ENCODE results near the gene IL1RN. TPM values are rescaled to one million over a fixed set of nuclear protein-coding genes. Genes with fewer than 3 reads are reported as not detected.
A peak's percentile ranks its signal among the peaks of the same experiment; 100 is the strongest.

The IL1RN gene
- total RNA-seq, 1 experiment from 2014 or later = 0.48 TPM

GRCh38 chr2:113127646-113128570, 510 bp downstream of the IL1RN start:
- no peak for DNase-seq (ENCODE audit: low read depth)

- DNase-seq (ENCODE audit: low read depth) = no peak
Measured at GRCh38 chr2:113129519-113130078, 2.2 kb downstream of the IL1RN start.

GRCh38 chr2:113131352-113132185, 4.2 kb downstream of the IL1RN start:
- no peak for DNase-seq (ENCODE audit: low read depth)

GRCh38 chr2:113132414-113133021, 5.1 kb downstream of the IL1RN start:
- DNase-seq (ENCODE audit: low read depth) = no peak

GRCh38 chr2:113133704-113134598, 6.6 kb downstream of the IL1RN start:
- no peak for DNase-seq (ENCODE audit: low read depth)

GRCh38 chr2:113134717-113135116, 7.3 kb downstream of the IL1RN start:
- no peak for DNase-seq (ENCODE audit: low read depth)

GRCh38 chr2:113135317-113135716, 7.9 kb downstream of the IL1RN start:
- DNase-seq (ENCODE audit: low read depth) = no peak

GRCh38 chr2:113136828-113137775, 9.7 kb downstream of the IL1RN start:
- DNase-seq (ENCODE audit: low read depth) = peak; percentile 45

GRCh38 chr2:113137827-113138226, 10.4 kb downstream of the IL1RN start:
- DNase-seq (ENCODE audit: low read depth) = no peak

- DNase-seq (ENCODE audit: low read depth) = peak; percentile 70
Measured at GRCh38 chr2:113138428-113139322, 11.3 kb downstream of the IL1RN start.

GRCh38 chr2:113141451-113141850, 14.1 kb downstream of the IL1RN start:
- DNase-seq (ENCODE audit: low read depth) = no peak

GRCh38 chr2:113142290-113142689, 14.9 kb downstream of the IL1RN start:
- DNase-seq (ENCODE audit: low read depth) = no peak

GRCh38 chr2:113144259-113144658, 16.9 kb downstream of the IL1RN start:
- no peak for DNase-seq (ENCODE audit: low read depth)

GRCh38 chr2:113148606-113149552, 21.5 kb downstream of the IL1RN start:
- no peak for DNase-seq (ENCODE audit: low read depth)

- no peak for DNase-seq (ENCODE audit: low read depth)
Measured at GRCh38 chr2:113149553-113150257, 22.3 kb downstream of the IL1RN start.

GRCh38 chr2:113150258-113150601, 22.8 kb downstream of the IL1RN start:
- no peak for DNase-seq (ENCODE audit: low read depth)

GRCh38 chr2:113155331-113155730, 27.9 kb downstream of the IL1RN start:
- no peak for DNase-seq (ENCODE audit: low read depth)

Measured in RPMI7951 (cell line).